Osteoblast (primary cell): Measurements from ENCODE around the gene PUS1. TPM values are rescaled to one million over a fixed set of nuclear protein-coding genes. Genes with fewer than 3 reads are reported as not detected.

Source experiments
- DNase-seq: peaks from one replicate; pipeline ENCODE4 v3.0.0; 2011; ENCODE audit warnings: low spot score, mixed read lengths; ENCODE audit not compliant: insufficient read length; ENCODE audit errors: missing footprints
- H2AFZ ChIP-seq: 2 replicates; pipeline ENCODE4 v1.6.0; 2011; ENCODE audit warnings: mild to moderate bottlenecking, low read length
- H3K27ac ChIP-seq: 2 replicates; pipeline ENCODE4 v1.5.1; 2011; ENCODE audit warnings: mild to moderate bottlenecking, low read depth, low read length, moderate library complexity
- H3K27me3 ChIP-seq: 2 replicates; pipeline ENCODE4 v1.6.0; 2012; ENCODE audit warnings: mild to moderate bottlenecking, control low read depth, inconsistent platforms, low read length, moderate library complexity; ENCODE audit not compliant: insufficient read depth
- H3K36me3 ChIP-seq: 2 replicates; pipeline ENCODE4 v1.5.1; 2011; ENCODE audit warnings: mild to moderate bottlenecking, low read length, control low read depth, moderate library complexity; ENCODE audit not compliant: insufficient read depth
- H3K4me1 ChIP-seq: 2 replicates; pipeline ENCODE4 v1.5.1; 2011; ENCODE audit warnings: mild to moderate bottlenecking, low read length, control low read depth, moderate library complexity; ENCODE audit not compliant: insufficient read depth
- H3K4me2 ChIP-seq: 2 replicates; pipeline ENCODE4 v1.6.0; 2011; ENCODE audit warnings: mild to moderate bottlenecking, low read length; ENCODE audit not compliant: insufficient read depth
- H3K4me3 ChIP-seq: fragments of 200-600 bp; sonication (generic); 3 replicates; pipeline ENCODE4 v1.5.1; 2012; ENCODE audit warnings: mild to moderate bottlenecking, low read length, inconsistent platforms; ENCODE audit not compliant: insufficient read depth
- H3K79me2 ChIP-seq: 2 replicates; pipeline ENCODE4 v1.6.0; 2012; ENCODE audit warnings: mild to moderate bottlenecking, low read length, control low read depth, inconsistent platforms; ENCODE audit not compliant: insufficient read depth
- H3K9me3 ChIP-seq: 2 replicates; pipeline ENCODE4 v1.5.1; 2011; ENCODE audit warnings: low read depth, low read length, control low read depth
- H4K20me1 ChIP-seq: 2 replicates; pipeline ENCODE4 v1.6.0; 2012; ENCODE audit warnings: mild to moderate bottlenecking, low read length, control low read depth; ENCODE audit not compliant: insufficient read depth
- CTCF ChIP-seq: IDR thresholded peaks from 2 replicates; pipeline ENCODE4 v1.5.1; 2011; ENCODE audit warnings: mild to moderate bottlenecking, low read depth, low read length, moderate library complexity; ENCODE audit errors: extremely low read depth
- total RNA-seq: library from RNA; depleted of rRNA; stranded (reverse); fragments of >200 nt; gene quantifications from 2 replicates; pipeline ENCODE4 v1.2.3, GENCODE V29; 2012

Gene PUS1
- total RNA-seq, 1 donor: 7.6 TPM

GRCh38 chr12:131986361-131986760 is 57.3 kb downstream of the PUS1 start:
- no peak for TF ChIP-seq CTCF
- Histone ChIP-seq H3K4me2 (no peak overlapping the region), H3K4me1 (no peaks in the 10 kb centered on the region), H3K27ac (no peak overlapping the region), H3K4me3 (no peak overlapping the region), H3K36me3 (peaks cover 71% of the 10 kb centered on the region), H4K20me1 (peaks cover 2% of the 10 kb centered on the region), H3K27me3 (no peaks in the 10 kb centered on the region), H2AFZ (no peak overlapping the region), H3K9me3 (no peaks in the 10 kb centered on the region), H3K79me2 (peaks cover 7% of the 10 kb centered on the region)
- no peak for DNase-seq

DNA sequence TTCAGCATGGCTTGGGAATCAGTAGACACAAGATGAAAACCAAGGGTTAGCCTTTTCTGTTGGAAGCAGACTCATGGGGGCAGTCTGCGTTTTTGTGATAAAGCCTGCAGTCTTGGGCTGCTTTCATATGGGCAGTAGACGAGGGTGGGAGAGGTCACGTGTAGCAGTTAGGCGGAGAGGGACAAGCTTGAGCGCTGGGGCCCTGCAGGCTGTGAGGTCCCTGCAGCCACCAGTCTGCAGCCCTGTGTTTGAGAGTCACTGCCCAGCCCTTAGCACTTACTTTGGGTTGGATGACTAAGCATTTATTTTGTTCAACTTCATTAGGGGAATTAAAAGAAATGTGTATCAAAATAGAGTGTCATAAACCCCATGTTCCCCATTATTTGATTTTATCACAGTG is 57.8 kb downstream of the PUS1 start:
- no peak overlapping the region for H2AFZ ChIP-seq
- DNase-seq: no peak
- H3K27ac ChIP-seq: no peak overlapping the region
- no peak overlapping the region for H3K4me3 ChIP-seq
- no peak for TF ChIP-seq CTCF
- no peaks in the 10 kb centered on the region for H3K9me3 ChIP-seq
- peaks cover 70% of the 10 kb centered on the region for H3K36me3 ChIP-seq
- no peaks in the 10 kb centered on the region for H3K27me3 ChIP-seq
- H4K20me1 ChIP-seq: no peaks in the 10 kb centered on the region
- H3K4me2 ChIP-seq: no peak overlapping the region
- H3K4me1 ChIP-seq: no peaks in the 10 kb centered on the region
- peaks cover 3% of the 10 kb centered on the region for H3K79me2 ChIP-seq

- no peaks in the 10 kb centered on the region for H3K4me1 ChIP-seq
Observed at GRCh38 chr12:131987552-131987951, 58.5 kb downstream of the PUS1 start.

More at GRCh38 chr12:131987552-131987951, 58.5 kb downstream of the PUS1 start:
- no peaks in the 10 kb centered on the region for H3K9me3 ChIP-seq
- H3K79me2 ChIP-seq: peaks cover 3% of the 10 kb centered on the region
- no peak overlapping the region for H3K4me2 ChIP-seq
- no peak overlapping the region for H3K4me3 ChIP-seq
- no peak for DNase-seq
- peaks cover 70% of the 10 kb centered on the region for H3K36me3 ChIP-seq
- H3K27ac ChIP-seq: no peak overlapping the region
- TF ChIP-seq CTCF: no peak
- no peaks in the 10 kb centered on the region for H4K20me1 ChIP-seq
- no peak overlapping the region for H2AFZ ChIP-seq
- H3K27me3 ChIP-seq: no peaks in the 10 kb centered on the region
